H9 (cell line): ENCODE data around the gene SERPINH1. TPM values are rescaled to one million over a fixed set of nuclear protein-coding genes. Genes with fewer than 3 reads are reported as not detected.

Experiments used
- DNase-seq: peaks from one replicate; pipeline ENCODE4 v3.0.0-alpha.2; 2017
- H2AFZ ChIP-seq: one replicate; pipeline ENCODE4 v1.6.1; 2013; ENCODE audit warnings: mild to moderate bottlenecking, low read length, control low read depth, moderate library complexity
- H2AK5ac ChIP-seq: 2 replicates; pipeline ENCODE4 v1.6.1; 2013; ENCODE audit warnings: low read length, control low read depth, mixed read lengths; ENCODE audit not compliant: insufficient read length
- H2BK120ac ChIP-seq: one replicate; pipeline ENCODE4 v1.6.1; 2013; ENCODE audit warnings: low read depth, mild to moderate bottlenecking, low read length, control low read depth, inconsistent platforms; ENCODE audit not compliant: poor library complexity, severe bottlenecking
- H2BK12ac ChIP-seq: 2 replicates; pipeline ENCODE4 v1.6.1; 2013; ENCODE audit warnings: low read length, control low read depth, mixed read lengths, low read depth; ENCODE audit not compliant: insufficient read length
- H2BK15ac ChIP-seq: 2 replicates; pipeline ENCODE4 v1.6.1; 2013; ENCODE audit warnings: low read depth, low read length, control low read depth
- H2BK20ac ChIP-seq: one replicate; pipeline ENCODE4 v1.6.1; 2013; ENCODE audit warnings: low read depth, mild to moderate bottlenecking, low read length, control low read depth, inconsistent platforms; ENCODE audit not compliant: poor library complexity, severe bottlenecking
- H2BK5ac ChIP-seq: 2 replicates; pipeline ENCODE4 v1.6.1; 2013; ENCODE audit warnings: low read length, control low read depth, mixed read lengths; ENCODE audit not compliant: insufficient read length
- H3K14ac ChIP-seq: 2 replicates; pipeline ENCODE4 v1.6.1; 2013; ENCODE audit warnings: low read length, control low read depth; ENCODE audit not compliant: insufficient read depth
- H3K18ac ChIP-seq: 2 replicates; pipeline ENCODE4 v1.6.1; 2013; ENCODE audit warnings: low read depth, mild to moderate bottlenecking, mixed read lengths, low read length, control low read depth; ENCODE audit not compliant: insufficient read length
- H3K23ac ChIP-seq: 2 replicates; pipeline ENCODE4 v1.6.1; 2013; ENCODE audit warnings: low read length, control low read depth, mixed read lengths, low read depth; ENCODE audit not compliant: insufficient read length
- H3K23me2 ChIP-seq: 2 replicates; pipeline ENCODE4 v1.6.1; 2013; ENCODE audit warnings: low read depth, mild to moderate bottlenecking, mixed read lengths, low read length, control low read depth; ENCODE audit not compliant: insufficient read length, poor library complexity, severe bottlenecking
- H3K27ac ChIP-seq: 2 replicates; pipeline ENCODE4 v1.5.1; 2013; ENCODE audit warnings: low read length, control low read depth, mixed read lengths, low read depth; ENCODE audit not compliant: insufficient read length
- H3K27me3 ChIP-seq: 2 replicates; pipeline ENCODE4 v1.6.1; 2013; ENCODE audit warnings: low read length, control low read depth, inconsistent platforms; ENCODE audit not compliant: insufficient read depth
- H3K4ac ChIP-seq: 2 replicates; pipeline ENCODE4 v1.6.1; 2013; ENCODE audit warnings: low read depth, mild to moderate bottlenecking, control low read depth, inconsistent platforms, low read length, moderate library complexity
- H3K4me1 ChIP-seq: 2 replicates; pipeline ENCODE4 v1.6.1; 2013; ENCODE audit warnings: low read length, control low read depth, inconsistent platforms; ENCODE audit not compliant: insufficient read depth
- H3K4me2 ChIP-seq: 2 replicates; pipeline ENCODE4 v1.6.1; 2013; ENCODE audit warnings: low read length, control low read depth, mixed read lengths; ENCODE audit not compliant: insufficient read length, insufficient read depth
- H3K56ac ChIP-seq: 2 replicates; pipeline ENCODE4 v1.6.1; 2013; ENCODE audit warnings: low read depth, mild to moderate bottlenecking, mixed read lengths, low read length, control low read depth; ENCODE audit not compliant: insufficient read length
- H3K79me1 ChIP-seq: 2 replicates; pipeline ENCODE4 v1.6.1; 2013; ENCODE audit warnings: low read depth, mild to moderate bottlenecking, moderate library complexity, low read length, control low read depth, inconsistent platforms; ENCODE audit not compliant: insufficient read depth, poor library complexity, severe bottlenecking
- H3K79me2 ChIP-seq: 2 replicates; pipeline ENCODE4 v1.6.1; 2013; ENCODE audit warnings: low read length, control low read depth, inconsistent platforms; ENCODE audit not compliant: insufficient read depth
- H3K9ac ChIP-seq: 2 replicates; pipeline ENCODE4 v1.6.1; 2013; ENCODE audit warnings: low read length, control low read depth, mixed read lengths; ENCODE audit not compliant: insufficient read length; ENCODE audit errors: extremely low read depth
- H3K9me3 ChIP-seq: one replicate; pipeline ENCODE4 v1.6.1; 2013; ENCODE audit warnings: low read depth, low read length, inconsistent platforms; ENCODE audit not compliant: control insufficient read depth
- H3T11ph ChIP-seq: one replicate; pipeline ENCODE4 v1.6.1; 2013; ENCODE audit warnings: mild to moderate bottlenecking, low read length, control low read depth, inconsistent platforms
- H4K20me1 ChIP-seq: one replicate; pipeline ENCODE4 v1.6.1; 2013; ENCODE audit not compliant: control insufficient read depth, insufficient read length, insufficient read depth
- H4K5ac ChIP-seq: 2 replicates; pipeline ENCODE4 v1.6.1; 2013; ENCODE audit warnings: low read depth, mild to moderate bottlenecking, mixed read lengths, low read length, control low read depth; ENCODE audit not compliant: insufficient read length
- H4K8ac ChIP-seq: replicated peaks from 2 replicates; pipeline ENCODE4 v1.6.1; 2013; ENCODE audit warnings: low read length, control low read depth, mixed read lengths, low read depth; ENCODE audit not compliant: insufficient read length
- H4K91ac ChIP-seq: 2 replicates; pipeline ENCODE4 v1.6.1; 2013; ENCODE audit warnings: low read depth, mild to moderate bottlenecking, moderate library complexity, mixed read lengths, low read length, control low read depth; ENCODE audit not compliant: insufficient read length
- H3K27ac Mint-ChIP-seq, 3 experiments: 2 replicates in 2 of 3; 3 replicates in 1 of 3; pipeline ENCODE4 v1.8.0; 2020 to 2021; ENCODE audit warnings: mixed read lengths in 3 of 3, mild to moderate bottlenecking in 1 of 3, moderate library complexity in 1 of 3
- H3K27me3 Mint-ChIP-seq: 2 replicates; pipeline ENCODE4 v1.8.0; 2021; ENCODE audit warnings: low read depth, mild to moderate bottlenecking, moderate library complexity, mixed read lengths
- H3K36me3 Mint-ChIP-seq, 3 experiments: 2 replicates in 2 of 3; 3 replicates in 1 of 3; pipeline ENCODE4 v1.8.0; 2020 to 2021; ENCODE audit warnings: low read depth in 3 of 3, mixed read lengths in 3 of 3; ENCODE audit not compliant: insufficient read depth in 1 of 3
- H3K4me1 Mint-ChIP-seq, 2 experiments: 2 replicates each; pipeline ENCODE4 v1.8.0; 2020; ENCODE audit warnings: mixed read lengths in 2 of 2
- H3K4me3 Mint-ChIP-seq, 2 experiments: 2 replicates in 1 of 2; 3 replicates in 1 of 2; pipeline ENCODE4 v1.8.0; 2020 to 2021; ENCODE audit warnings: mild to moderate bottlenecking in 2 of 2, mixed read lengths in 2 of 2, moderate library complexity in 1 of 2
- H3K9me3 Mint-ChIP-seq, 2 experiments: 2 replicates in 1 of 2; 3 replicates in 1 of 2; pipeline ENCODE4 v1.8.0; 2020; ENCODE audit warnings: mild to moderate bottlenecking in 2 of 2, mixed read lengths in 2 of 2, moderate library complexity in 1 of 2
- CTCF ChIP-seq: fragments of 200-600 bp; sonication (generic); conservative IDR thresholded peaks from 3 replicates; pipeline ENCODE4 v1.8.0; 2021; ENCODE audit warnings: antibody characterized with exemption, mild to moderate bottlenecking
- WGBS: extraction: QIAGEN DNeasy Blood & Tissue Kit; methylation state at CpG from one replicate; pipeline ENCODE4 v1.1.7; 2013; ENCODE audit warnings: missing lambda C conversion rate, low lambda C conversion rate, mixed read lengths; ENCODE audit not compliant: insufficient read length; ENCODE audit errors: extremely low coverage; 5-methylcytosine and 5-hydroxymethylcytosine counted together
- total RNA-seq: library from RNA; stranded (reverse); gene quantifications from 2 replicates; pipeline ENCODE4 v1.2.1, GENCODE V29; 2021

SERPINH1 gene
- total RNA-seq, 1 experiment from 2014 or later: 253 TPM

- H2BK120ac ChIP-seq: no peak overlapping the region
- no peak overlapping the region for H3K18ac ChIP-seq
- no peak overlapping the region for H2AFZ ChIP-seq
- H2BK5ac ChIP-seq: no peak overlapping the region
- H2BK20ac ChIP-seq: no peak overlapping the region
- H4K8ac ChIP-seq: no peak overlapping the region
- no peak overlapping the region for H3K4ac ChIP-seq
- Mint-ChIP-seq H3K36me3 (no peaks in the 10 kb centered on the region), H3K27ac (no peak overlapping the region; a peak in 1 of 7 replicates), H3K4me3 (no peak overlapping the region), H3K9me3 (no peaks in the 10 kb centered on the region), H3K4me1 (peaks cover 12 to 19% of the 10 kb centered on the region in 2 experiments), H3K27me3 (peaks cover 6% of the 10 kb centered on the region)
- no peak overlapping the region for H3K4me2 ChIP-seq
- no peak overlapping the region for H3K9ac ChIP-seq
- no peak for TF ChIP-seq CTCF
- H4K20me1 ChIP-seq: no peaks in the 10 kb centered on the region
- H3K23ac ChIP-seq: no peak overlapping the region
- no peaks in the 10 kb centered on the region for H3K23me2 ChIP-seq
- no peaks in the 10 kb centered on the region for H3K27me3 ChIP-seq
- no CpG with 5 or more reads among the region's 13 CpGs for WGBS
- no peak overlapping the region for H2BK12ac ChIP-seq
- H4K91ac ChIP-seq: no peak overlapping the region
- H3K56ac ChIP-seq: no peak overlapping the region
- no peak overlapping the region for H3T11ph ChIP-seq
- H3K9me3 ChIP-seq: no peaks in the 10 kb centered on the region
- H3K4me1 ChIP-seq: no peaks in the 10 kb centered on the region
- no peak overlapping the region for H2AK5ac ChIP-seq
- no peak overlapping the region for H3K14ac ChIP-seq
- no peak overlapping the region for H2BK15ac ChIP-seq
- no peaks in the 10 kb centered on the region for H3K79me2 ChIP-seq
- no peak overlapping the region for H4K5ac ChIP-seq
- no peaks in the 10 kb centered on the region for H3K79me1 ChIP-seq
- no peak overlapping the region for H3K27ac ChIP-seq
- DNase-seq: no peak
These were observed 25.0 kb upstream of the SERPINH1 start for GRCh38 chr11:75536786-75537641.
